GM18511 (cell line): Measurements from ENCODE around the gene NOTCH2.
"Not testable (repeated sequence)": the region's sequence is repeated elsewhere in the genome, so short reads cannot be mapped to it uniquely, and the experiment has no call there.

Experiments used
- ATAC-seq: cut with Tn5 transposase; IDR thresholded peaks from one replicate; pipeline ENCODE4 v1.9.1; 2021; ENCODE audit warnings: mild to moderate bottlenecking, moderate library complexity; ENCODE audit not compliant: unreplicated experiment

NOTCH2 gene

DNA sequence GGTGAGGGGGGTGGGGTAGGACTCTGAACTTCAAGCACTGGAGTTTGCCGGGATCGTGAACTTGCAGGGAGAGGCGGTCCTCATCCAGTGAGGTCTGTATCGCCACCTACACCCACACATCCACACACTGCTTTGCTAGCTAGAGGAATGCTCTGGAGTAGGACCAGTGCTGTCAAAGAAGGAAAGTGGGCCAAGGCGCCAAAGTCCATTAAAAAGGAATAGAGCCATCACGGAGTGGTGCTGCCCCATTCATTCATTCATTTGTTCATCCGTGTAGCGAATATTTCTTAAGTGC lies 405 bp upstream of the NOTCH2 start:
- not testable (repeated sequence) for ATAC-seq

DNA sequence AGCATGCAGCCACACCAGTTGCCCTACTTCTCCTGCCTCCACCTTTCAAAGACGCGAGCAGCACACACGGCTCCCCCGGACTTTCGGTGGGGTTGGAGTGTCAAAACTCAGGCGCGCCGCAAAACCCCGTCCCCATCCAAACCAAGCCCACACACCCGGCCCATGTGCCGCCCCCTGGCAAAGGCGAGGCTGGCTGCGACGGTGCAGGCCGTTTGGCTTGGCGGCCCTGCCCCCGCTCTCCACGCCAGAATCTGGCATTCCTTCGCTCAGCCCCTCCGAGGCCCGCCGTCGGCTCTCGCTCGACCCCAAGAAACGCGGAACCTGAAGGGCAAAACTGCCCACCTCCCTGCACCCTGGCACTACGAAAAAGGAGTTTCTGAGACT lies 787 bp downstream of the NOTCH2 start:
- not testable (repeated sequence) for ATAC-seq

DNA sequence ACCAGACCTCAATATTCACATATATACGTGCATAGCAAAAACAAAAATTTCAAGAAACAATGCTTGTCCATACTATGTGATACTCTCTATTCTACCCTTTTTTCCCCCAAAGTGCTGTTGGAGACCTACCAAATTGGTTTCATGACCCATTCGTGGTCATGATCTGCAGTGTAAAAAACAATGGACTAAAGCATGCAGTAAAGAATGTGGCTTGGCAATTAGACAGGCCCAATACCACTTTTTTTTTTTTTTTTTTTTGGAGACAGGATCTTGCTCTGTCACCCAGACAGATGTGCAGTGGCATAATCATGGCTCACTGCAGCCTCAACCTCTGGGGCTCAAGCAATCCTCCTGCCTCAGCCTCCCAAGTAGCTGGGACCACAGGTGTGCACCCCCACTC lies 21.3 kb downstream of the NOTCH2 start:
- not testable (repeated sequence) for ATAC-seq

DNA sequence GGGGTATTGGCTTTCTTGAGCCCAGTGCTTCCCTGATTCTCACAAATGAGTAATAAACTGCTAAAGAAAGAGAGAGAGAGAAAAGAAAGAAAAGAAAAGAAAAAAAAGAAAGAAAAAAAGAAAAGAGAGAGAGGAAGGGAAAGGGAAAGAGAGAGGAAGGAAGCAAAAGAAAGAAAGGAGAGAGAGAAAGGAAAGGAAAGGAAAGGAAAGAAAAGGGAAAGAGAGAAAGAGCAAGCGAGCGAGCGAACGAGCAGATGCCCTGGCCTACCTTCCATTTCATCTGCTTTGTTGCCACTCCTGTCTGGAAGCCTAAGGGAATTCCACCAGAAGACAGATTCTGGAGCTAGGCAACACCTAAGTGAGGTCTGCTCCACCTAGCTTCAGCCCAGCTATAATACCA lies 27.7 kb downstream of the NOTCH2 start:
- not testable (repeated sequence) for ATAC-seq

DNA sequence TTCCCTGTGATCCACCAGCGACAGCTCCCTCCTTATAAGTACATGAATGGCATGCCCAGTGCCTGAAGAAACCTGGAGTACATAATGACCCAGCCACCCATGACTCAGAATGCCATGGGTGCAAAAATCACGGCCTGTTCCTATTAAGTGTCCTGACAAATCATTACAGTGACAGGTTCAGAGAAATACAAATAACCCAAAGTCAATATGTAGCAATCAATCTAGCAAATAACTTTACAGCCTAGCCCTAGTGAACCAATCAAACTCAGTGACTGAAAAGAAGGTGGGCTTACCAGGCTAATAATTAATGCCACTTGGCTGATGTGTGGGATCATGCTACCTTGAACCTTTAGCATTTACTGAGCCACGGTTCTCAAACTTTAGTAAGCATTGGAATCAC lies 37.2 kb downstream of the NOTCH2 start:
- ATAC-seq = not testable (repeated sequence)

DNA sequence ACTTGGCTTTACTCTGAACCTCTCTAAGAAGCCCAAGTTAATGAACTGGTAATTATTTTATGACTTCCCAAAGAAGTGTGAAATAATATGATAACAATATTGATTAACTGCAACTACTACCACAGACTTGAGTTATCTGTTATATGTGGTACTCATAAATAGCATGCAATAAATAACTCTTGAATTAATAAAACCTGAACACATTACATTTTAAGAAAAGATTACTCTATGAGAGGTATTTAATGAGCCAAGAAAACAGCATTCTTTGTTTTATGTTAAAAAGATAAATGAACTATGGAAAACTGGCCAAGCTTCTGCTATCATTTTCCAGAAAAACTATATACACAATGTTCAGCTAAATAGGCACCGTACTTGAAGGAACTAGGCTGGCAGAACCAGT lies 45.7 kb downstream of the NOTCH2 start:
- not testable (repeated sequence) for ATAC-seq

DNA sequence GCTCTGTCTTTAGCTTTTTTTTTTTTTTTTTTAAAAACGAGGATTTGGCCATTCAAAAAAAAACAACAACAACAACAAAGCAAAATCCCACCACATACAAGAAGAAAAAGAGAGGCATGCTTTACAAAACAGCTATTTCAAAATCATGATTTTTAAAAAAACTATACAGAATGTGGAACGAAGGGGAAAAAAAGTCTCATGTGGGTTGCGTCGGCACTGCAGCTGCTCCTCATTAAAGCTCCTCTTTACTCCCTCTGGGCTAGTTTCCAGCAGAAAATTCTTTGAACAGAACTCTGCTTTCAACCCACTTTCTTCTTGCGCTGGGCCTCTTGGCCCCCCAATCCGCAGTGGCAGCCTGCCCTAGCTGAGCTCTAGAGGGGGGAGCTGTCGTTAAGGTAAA lies 54.5 kb downstream of the NOTCH2 start:
- ATAC-seq = not testable (repeated sequence)

DNA sequence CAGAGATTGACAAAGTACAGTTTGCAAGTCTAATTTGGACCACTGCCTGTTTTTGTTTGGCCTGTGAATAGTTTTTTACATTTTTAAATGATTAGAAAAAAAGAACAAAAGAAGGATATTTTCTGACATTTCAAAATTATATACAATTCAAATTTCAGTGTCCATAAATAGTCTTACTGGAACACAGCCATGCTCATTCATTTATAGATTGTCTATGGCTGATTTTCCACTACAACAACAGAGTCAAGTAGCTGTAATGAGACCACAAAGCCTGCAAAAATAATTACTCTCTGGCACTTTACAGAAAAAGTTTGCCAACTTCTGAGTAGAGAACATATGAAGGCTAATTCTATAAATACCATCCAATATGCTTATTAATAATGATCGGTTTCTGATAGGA lies 61.1 kb downstream of the NOTCH2 start:
- not testable (repeated sequence) for ATAC-seq

DNA sequence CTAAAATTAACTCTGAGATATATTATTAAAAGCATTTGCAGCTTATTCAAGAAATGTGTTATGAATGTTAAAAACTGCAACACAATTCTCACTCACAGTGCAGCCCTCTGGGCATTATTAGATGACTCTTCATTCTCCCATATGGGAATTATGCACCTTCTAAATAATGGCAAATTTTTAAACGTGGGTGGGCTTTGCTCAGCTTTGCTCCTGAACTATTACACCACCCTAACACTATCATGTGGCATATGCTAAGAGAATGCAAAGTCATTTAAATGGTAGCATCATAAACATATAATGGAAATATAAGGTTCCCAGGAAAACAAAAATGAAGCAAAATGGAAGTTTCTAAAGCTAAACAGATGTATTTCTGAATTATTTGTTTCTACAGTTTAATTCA lies 61.6 kb downstream of the NOTCH2 start:
- ATAC-seq = not testable (repeated sequence)

DNA sequence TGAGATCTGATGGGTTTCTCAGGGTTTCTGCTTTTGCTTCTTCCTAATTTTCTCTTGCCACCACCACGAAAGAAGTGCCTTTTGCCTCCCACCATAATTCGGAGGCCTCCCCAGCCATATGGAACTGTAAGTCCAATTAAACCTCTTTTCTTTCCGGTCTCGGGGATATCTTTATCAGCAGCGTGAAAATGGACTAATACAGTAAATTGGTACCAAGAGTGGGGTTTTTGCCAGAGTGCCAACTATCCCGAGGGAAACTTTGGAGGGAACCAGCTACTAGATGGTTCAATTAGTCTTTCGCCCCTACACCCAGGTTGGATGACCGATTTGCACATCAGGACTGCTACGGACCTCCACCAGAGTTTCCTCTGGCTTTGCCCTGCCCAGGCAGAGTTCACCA lies 68.4 kb downstream of the NOTCH2 start:
- ATAC-seq = not testable (repeated sequence)

DNA sequence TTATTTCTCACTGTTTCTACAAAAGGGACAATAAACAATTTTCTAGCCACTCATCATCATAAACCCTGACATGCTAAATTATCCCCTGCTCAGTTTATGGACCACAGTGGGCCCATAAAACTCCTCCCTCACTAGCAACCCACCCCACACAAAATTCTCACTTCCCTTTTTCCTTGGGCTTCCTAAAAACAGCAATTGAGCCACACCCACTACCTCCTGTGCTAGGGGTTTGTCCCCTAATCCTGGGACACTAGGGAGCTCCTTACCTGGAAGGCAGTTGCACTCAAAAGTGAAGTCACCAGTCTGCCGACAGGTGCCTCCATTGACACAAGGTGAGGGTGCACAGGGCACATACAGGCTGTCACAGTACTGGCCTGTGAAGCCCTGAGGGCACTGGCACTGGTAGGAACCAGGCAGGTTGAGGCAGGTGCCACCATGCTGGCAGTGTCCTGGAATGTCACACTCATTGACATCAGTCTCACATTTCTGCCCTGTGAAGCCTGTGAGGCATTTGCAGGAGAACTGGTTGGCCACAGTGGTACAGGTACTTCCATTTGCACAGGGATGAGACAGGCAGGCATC lies 72.6 kb downstream of the NOTCH2 start:
- ATAC-seq = not testable (repeated sequence)

DNA sequence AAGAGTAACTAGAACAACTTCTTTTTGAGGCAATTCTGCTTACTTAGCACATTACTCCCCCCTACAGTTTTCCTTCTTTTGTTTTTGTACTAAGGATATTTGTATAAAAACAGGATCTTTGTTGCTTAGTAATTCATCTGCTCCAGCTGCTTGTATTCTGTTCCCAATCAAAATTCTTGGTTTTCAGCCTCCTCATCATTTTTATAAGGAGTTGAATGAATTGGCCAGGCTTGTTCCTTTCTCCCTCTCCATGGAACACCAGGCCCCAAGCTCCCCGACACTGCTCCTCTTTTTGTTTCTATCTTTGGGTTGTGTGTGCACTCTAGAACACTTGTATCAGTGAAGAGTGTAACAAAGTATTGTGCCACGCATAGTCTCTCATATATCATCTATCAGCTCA lies 73.5 kb downstream of the NOTCH2 start:
- not testable (repeated sequence) for ATAC-seq

DNA sequence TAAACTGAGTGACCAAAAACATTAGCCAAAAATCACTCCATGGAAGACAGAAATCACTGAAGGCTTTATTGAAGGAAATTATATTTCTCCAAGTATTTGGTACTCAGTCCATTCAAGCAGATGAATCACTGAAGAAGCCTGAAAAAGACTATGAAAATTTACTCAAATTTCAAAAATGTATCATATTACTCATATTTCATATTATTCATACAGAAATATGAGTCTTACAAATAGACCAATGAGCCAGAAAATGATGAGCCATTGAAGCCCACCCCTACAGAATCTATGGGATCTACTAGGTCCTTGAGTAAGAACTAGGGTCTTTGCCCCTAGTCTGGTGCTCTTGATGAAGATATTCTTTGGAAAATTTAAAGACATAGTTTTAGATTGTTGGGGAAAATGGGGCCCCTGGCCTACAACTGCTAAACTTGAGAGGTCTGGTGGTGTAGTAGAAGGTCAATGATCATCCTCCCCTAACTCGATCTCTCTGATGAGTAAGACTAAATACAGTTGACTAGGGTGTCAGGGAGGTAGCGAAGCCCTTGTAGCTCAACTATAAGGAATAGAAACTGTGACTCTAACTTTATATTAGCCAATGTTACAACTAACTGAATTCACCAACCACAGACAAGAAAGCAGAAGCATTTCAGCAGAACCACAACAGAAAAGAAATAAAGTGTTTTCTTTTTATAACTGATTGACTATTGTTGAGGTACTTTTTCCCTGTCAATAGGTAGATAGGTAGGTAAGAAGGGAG lies 81.0 kb downstream of the NOTCH2 start:
- ATAC-seq = no peak

DNA sequence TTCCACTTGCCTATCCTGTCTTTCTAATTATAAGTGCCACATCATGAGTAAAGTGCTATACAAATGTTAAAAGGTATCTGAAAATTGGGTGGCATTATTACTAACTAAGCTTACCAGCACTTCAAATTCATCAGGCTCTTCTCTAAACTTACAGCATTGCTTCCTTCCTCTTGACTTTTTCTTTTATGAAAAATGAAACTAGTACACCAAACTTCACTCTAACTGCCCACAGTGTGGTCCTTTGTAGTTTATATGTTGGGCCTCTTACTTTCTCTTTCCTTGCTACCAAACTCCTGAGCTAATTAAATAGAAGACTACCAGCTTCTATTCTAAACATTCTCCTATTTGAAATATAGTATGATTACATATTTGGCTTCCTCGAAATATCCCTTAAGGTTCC lies 81.8 kb downstream of the NOTCH2 start:
- ATAC-seq = peak; percentile 71

DNA sequence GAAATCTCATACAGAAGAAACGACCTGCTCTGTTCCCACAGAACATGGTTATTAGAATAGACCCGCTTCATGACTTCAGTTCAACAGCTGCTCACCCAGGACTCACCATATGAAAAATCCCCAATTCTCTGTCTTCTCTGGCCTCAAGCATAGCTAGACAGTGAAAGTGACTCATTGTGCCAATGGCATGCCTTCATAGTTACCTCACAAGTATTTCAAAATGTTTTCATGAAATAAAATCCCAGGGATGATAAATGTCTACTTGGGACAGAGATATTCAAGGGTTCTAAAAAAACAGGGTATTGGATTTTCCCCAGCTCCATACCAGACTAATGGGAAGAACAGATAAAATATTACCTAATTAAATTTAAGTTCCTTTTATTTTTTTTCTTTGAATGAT lies 82.3 kb downstream of the NOTCH2 start:
- no peak for ATAC-seq

DNA sequence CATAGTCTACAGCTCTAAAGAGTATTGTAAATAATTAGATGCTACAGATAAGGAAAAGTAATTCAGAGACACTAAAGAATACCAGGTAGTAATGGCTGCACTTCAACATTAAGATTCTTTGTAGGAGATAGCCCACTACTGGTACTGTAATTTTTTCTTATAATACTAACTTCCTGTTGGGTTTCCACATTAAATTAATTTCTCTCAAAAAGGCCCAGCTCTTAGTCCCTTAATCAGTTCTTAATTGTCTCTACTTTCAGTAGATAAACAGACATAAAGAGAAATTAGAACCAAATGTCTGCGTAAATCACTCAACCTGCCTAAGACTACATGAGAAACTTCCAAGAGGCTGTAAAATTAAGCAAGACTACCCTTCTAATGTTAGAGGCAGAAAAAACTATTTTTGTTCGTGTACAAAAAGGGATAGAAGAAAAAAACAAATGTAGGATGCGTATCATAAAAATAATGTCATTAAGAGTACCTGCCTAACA lies 83.4 kb downstream of the NOTCH2 start:
- no peak for ATAC-seq

DNA sequence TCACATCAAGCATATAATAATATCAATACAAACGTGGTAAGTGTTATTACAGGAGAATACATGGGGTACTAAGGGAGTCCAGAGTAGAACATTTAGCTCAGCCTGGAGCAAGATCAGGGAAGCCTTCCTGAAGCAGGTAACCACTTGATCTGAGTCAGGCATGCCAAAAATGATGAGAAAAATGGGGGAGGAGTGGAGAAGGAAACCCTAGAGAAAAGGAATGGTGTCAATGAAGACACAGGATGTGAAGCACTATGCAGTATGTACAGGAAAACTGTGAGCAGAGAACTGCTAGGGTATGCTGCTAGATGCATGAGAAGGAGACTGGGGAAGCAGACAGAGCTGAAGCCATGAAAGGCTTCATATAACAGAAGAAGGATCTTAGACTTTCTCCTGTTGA lies 84.7 kb downstream of the NOTCH2 start:
- ATAC-seq = no peak

DNA sequence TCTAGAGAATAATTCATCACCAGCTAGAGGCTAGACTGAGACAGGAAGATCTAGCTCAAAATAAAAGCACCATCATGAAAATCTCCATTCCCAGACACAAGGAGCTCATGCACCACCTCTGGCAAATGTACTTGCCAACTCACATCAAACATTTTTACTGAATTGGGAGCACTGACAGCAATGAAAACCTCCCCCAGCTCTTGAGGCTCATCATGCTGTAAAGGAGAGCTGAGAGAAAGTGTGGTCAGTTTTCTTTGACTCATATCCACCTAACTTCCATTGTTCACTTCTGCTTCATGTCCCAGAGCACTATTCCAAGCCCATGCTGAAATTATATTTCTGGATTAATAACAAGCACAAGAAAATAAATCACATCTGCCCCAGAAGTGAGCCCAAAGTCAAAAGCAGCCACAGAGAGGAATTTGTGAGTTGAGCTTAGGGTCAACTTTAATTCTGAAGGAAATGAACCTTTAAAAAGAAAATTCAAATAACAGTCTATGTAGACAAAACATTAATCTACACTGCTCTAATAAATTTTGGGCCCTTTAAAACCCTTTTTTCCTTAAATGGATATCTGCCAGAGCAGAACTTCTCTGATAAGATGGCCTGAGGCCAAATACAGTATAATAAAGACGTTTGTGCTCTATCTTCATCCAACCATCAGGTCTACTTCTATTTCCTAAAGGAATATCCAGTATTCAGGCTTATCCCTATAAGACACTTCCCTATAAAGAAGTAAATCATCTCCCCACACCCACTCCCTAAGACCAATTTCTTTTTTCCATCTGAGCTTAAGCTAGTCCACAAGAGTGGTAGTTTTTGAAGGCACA lies 87.3 kb downstream of the NOTCH2 start:
- no peak for ATAC-seq

DNA sequence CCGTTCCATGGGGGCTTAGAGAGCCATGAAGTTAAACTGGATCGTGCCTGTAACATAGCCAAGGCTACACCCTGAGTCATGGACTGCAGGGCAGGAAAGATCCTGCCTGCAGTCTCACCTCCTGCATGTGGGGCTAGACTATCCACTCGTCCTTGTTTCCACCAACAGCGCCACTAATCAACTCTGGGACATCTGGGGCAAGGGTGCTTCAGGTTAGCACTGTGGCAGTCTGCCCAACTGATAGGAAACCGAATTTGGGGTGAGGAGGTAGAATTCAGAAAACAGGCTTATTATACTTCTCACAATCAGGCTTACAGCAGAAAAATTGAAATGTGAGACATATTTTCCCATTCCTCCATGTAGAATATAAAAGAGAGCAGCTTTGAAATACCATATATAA lies 88.0 kb downstream of the NOTCH2 start:
- no peak for ATAC-seq

DNA sequence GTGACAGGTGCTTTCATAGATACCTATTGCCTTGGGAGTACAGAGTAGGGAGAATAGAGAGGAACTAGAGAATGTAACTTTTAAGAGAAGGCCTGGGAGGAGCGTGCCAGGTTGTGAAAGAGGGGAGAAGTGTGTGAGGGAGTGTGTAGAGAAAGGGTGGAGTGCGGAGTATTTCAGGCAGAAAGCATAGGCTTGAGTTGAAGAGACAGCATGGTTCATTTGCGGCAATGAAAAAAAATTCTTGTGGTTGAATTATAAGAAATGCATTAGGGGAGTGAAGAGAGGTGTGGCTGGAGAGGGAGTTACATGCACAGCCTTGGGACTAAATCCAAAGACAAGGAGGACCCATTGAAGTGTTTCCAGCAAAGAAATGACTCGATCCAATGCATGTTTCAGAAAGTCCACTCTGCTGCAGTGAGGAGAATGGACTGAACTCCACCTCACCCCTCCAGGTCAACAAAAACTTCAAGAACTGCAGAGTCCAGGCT lies 91.4 kb downstream of the NOTCH2 start:
- ATAC-seq = no peak

DNA sequence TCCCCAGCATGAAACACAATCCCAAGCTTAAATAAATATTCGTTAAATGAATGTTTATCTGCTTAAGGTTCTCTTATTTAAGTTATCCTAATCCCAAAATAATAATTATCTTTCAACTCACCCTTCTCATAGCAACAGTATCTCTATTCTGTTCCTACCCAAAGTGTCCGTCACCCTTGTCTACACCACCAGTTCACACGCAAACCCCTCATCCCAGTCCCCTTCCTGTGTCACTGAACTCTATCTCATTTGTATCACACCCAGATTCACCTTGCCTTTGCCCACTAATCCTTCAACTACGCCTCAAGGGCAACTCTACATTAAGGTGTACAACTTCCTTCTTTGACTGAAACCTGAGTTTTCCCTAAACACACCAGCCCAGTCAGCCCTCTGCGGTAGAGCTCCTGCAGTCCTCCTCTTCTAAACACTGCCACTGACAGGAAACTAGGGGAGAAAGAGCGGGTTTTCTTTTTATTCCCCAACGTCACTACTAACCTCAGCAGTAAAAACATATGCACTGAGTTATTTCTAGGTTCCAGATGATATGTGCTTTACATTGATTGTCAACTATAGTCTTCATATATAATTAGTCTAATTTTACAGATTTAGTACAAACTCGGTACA lies 92.2 kb downstream of the NOTCH2 start:
- ATAC-seq = not testable (repeated sequence)
